Mesenchymal stem cell (in vitro differentiated cells and primary cell): Measurements from ENCODE around the gene ST3GAL4.
A peak's percentile ranks its signal among the peaks of the same experiment; 100 is the strongest.
"Not testable (repeated sequence)": the region's sequence is repeated elsewhere in the genome, so short reads cannot be mapped to it uniquely, and the experiment has no call there.

Source experiments
- DNase-seq: peaks from one replicate; pipeline ENCODE4 v3.0.0-alpha.2; 2013
- H2AFZ ChIP-seq: one replicate; pipeline ENCODE4 v1.6.1; 2013; ENCODE audit warnings: low read depth, mild to moderate bottlenecking, control low read depth, inconsistent platforms, low read length, moderate library complexity
- H2AK5ac ChIP-seq: 2 replicates; pipeline ENCODE4 v1.6.1; 2013; ENCODE audit warnings: low read length, moderate library complexity, mild to moderate bottlenecking, inconsistent platforms; ENCODE audit not compliant: severe bottlenecking
- H2BK120ac ChIP-seq: one replicate; pipeline ENCODE4 v1.6.1; 2013; ENCODE audit warnings: low read depth, mild to moderate bottlenecking, inconsistent platforms, low read length, moderate library complexity
- H2BK12ac ChIP-seq, 2 experiments: one replicate each; pipeline ENCODE4 v1.6.1; 2013; ENCODE audit warnings: inconsistent platforms in 2 of 2, low read length in 2 of 2, mild to moderate bottlenecking in 2 of 2, moderate library complexity in 2 of 2, control low read depth in 1 of 2
- H2BK15ac ChIP-seq: one replicate; pipeline ENCODE4 v1.6.1; 2013; ENCODE audit warnings: mild to moderate bottlenecking, low read depth, inconsistent platforms; ENCODE audit not compliant: poor library complexity, severe bottlenecking
- H2BK5ac ChIP-seq: 2 replicates; pipeline ENCODE4 v1.6.1; 2013; ENCODE audit warnings: low read depth, mild to moderate bottlenecking, low read length, control low read depth, inconsistent platforms; ENCODE audit not compliant: poor library complexity, severe bottlenecking
- H3K14ac ChIP-seq, 2 experiments: one replicate each; pipeline ENCODE4 v1.6.1; 2013; ENCODE audit warnings: inconsistent platforms in 2 of 2, low read length in 2 of 2, control low read depth in 1 of 2, mild to moderate bottlenecking in 1 of 2, moderate library complexity in 1 of 2
- H3K18ac ChIP-seq, 2 experiments: one replicate each; pipeline ENCODE4 v1.6.1; 2013; ENCODE audit warnings: inconsistent platforms in 2 of 2, low read length in 2 of 2, control low read depth in 1 of 2, low read depth in 1 of 2, mild to moderate bottlenecking in 1 of 2
- H3K23ac ChIP-seq, 2 experiments: one replicate each; pipeline ENCODE4 v1.6.1; 2013; ENCODE audit warnings: inconsistent platforms in 2 of 2, low read length in 2 of 2, mild to moderate bottlenecking in 2 of 2, moderate library complexity in 2 of 2, control low read depth in 1 of 2
- H3K27ac ChIP-seq: 2 replicates; pipeline ENCODE4 v1.5.1; 2013; ENCODE audit warnings: mild to moderate bottlenecking, moderate library complexity, low read length, control low read depth, inconsistent platforms; ENCODE audit not compliant: poor library complexity, severe bottlenecking
- H3K27me3 ChIP-seq, 2 experiments: 2 replicates each; pipeline versions ENCODE4 v1.6.1 to v1.7.0; 2013; ENCODE audit warnings: low read length in 2 of 2, mild to moderate bottlenecking in 2 of 2, moderate library complexity in 2 of 2, control low read depth in 1 of 2, inconsistent platforms in 1 of 2; ENCODE audit not compliant: control insufficient read depth in 1 of 2, insufficient read depth in 1 of 2
- H3K36me3 ChIP-seq, 2 experiments: 2 replicates each; pipeline versions ENCODE4 v1.6.1 to v1.7.0; 2013; ENCODE audit warnings: low read length in 2 of 2, control low read depth in 1 of 2, inconsistent platforms in 1 of 2, low read depth in 1 of 2, mild to moderate bottlenecking in 1 of 2; ENCODE audit not compliant: insufficient read depth in 2 of 2, control insufficient read depth in 1 of 2
- H3K4ac ChIP-seq, 2 experiments: one replicate each; pipeline ENCODE4 v1.6.1; 2013; ENCODE audit warnings: inconsistent platforms in 2 of 2, low read length in 2 of 2, mild to moderate bottlenecking in 2 of 2, moderate library complexity in 2 of 2, control low read depth in 1 of 2, low read depth in 1 of 2
- H3K4me1 ChIP-seq: 2 replicates; pipeline ENCODE4 v1.6.1; 2013; ENCODE audit warnings: low read depth, low read length, control low read depth; ENCODE audit not compliant: control insufficient read depth, insufficient read depth
- H3K4me2 ChIP-seq: 2 replicates; pipeline ENCODE4 v1.6.1; 2013; ENCODE audit warnings: low read length, mild to moderate bottlenecking, inconsistent platforms; ENCODE audit not compliant: poor library complexity, severe bottlenecking
- H3K4me3 ChIP-seq, 2 experiments: 2 replicates each; pipeline versions ENCODE4 v1.5.1 to v1.7.0; 2013; ENCODE audit warnings: low read length in 2 of 2, mild to moderate bottlenecking in 2 of 2, control low read depth in 1 of 2, low read depth in 1 of 2; ENCODE audit not compliant: insufficient read depth in 1 of 2
- H3K79me1 ChIP-seq: replicated peaks from 2 replicates; pipeline ENCODE4 v1.6.1; 2013; ENCODE audit warnings: mild to moderate bottlenecking, control low read depth, low read length, inconsistent platforms; ENCODE audit not compliant: poor library complexity, severe bottlenecking
- H3K9ac ChIP-seq: 2 replicates; pipeline ENCODE4 v1.7.0; 2013; ENCODE audit warnings: mild to moderate bottlenecking, low read length, moderate library complexity
- H3K9me3 ChIP-seq: 2 replicates; pipeline ENCODE4 v1.7.0; 2013; ENCODE audit warnings: mild to moderate bottlenecking, low read length; ENCODE audit not compliant: control insufficient read depth
- H4K8ac ChIP-seq: one replicate; pipeline ENCODE4 v1.6.1; 2013; ENCODE audit warnings: inconsistent platforms, mild to moderate bottlenecking, low read length, moderate library complexity
- H4K91ac ChIP-seq: one replicate; pipeline ENCODE4 v1.6.1; 2013; ENCODE audit warnings: mild to moderate bottlenecking, low read length, inconsistent platforms
- WGBS: methylation state at CpG from one replicate; pipeline ENCODE4 v1.1.7; 2013; ENCODE audit warnings: mixed read lengths; 5-methylcytosine and 5-hydroxymethylcytosine counted together

The ST3GAL4 gene

DNA sequence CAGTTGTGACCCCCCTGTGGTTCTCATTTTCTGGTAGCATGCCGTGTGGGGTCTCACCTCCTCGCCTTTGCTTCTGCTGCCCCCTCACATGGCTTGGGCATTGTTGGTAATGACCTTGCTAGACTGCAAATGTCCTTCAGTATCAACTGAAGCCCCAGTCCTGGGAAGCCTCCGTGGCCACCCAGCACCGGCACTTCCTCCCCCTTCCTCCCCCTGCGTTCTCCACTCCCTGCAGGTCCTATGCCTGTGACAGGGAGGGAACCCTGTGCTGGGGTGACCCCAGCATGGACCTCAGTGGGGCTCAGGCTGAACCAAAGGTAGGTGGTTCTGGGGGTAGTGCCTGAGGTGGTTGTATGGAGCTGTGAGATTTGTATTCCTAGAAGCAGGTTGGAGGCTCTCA, 5.9 kb downstream of the ST3GAL4 start:
- H3K4me2 ChIP-seq: no peak overlapping the region
- 100% methylated on average over 5 of the region's 5 CpGs for WGBS

DNA sequence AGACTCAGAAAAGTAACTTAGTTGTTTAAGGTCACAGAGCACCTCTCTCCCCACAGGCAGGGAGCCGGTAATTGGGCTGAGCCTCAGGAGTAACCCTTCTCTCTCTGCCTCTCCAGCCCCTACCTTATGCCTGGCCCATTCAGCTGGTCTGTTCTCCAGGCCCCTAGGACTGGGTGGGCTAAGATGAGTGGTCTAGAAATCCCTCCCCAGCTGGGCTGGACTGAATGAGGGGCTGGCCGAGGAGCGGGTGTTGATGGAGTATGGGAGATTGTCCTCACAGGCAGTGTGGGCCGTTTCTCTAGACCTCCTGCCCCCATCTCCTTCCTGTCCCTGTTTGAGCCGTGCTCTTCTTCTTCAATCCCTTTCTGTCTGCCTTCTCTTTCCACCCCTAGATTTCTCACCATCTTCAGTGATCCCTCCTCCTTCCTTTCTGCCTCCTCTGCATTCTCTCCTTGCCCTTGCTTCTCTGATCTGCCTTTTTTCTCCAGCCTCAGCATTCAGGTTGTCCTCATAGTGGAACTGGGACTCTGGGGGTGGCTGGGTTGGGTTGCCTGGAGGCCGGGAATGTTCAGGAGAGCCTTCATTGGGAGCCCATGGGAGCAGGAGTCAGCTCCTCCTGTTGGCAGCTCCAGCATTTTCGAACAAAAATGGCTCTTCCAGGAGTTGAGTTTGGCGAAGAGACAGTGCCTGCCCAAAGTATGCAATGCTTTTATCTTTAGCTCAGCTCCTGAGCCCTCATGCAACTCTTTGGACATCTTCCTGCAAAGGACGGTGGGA, 7.6 kb downstream of the ST3GAL4 start:
- Histone ChIP-seq H3K27me3 (no peaks in the 10 kb centered on the region), H2AFZ (no peak overlapping the region), H4K8ac (no peak overlapping the region), H2BK5ac (no peak overlapping the region), H3K79me1 (peaks cover 49% of the 10 kb centered on the region), H3K27ac (no peak overlapping the region), H3K18ac (no peak overlapping the region), H3K9ac (peak overlapping the region; percentile 2), H3K36me3 (peaks cover 0 to 4% of the 10 kb centered on the region in 2 experiments), H2BK15ac (no peak overlapping the region), H2AK5ac (no peak overlapping the region), H2BK12ac (no peak overlapping the region), H2BK120ac (no peak overlapping the region), H3K23ac (no peak overlapping the region), H3K4ac (no peak overlapping the region), H3K9me3 (no peaks in the 10 kb centered on the region), H3K4me1 (peaks cover 5% of the 10 kb centered on the region), H3K4me2 (no peak overlapping the region), H4K91ac (no peak overlapping the region), H3K14ac (no peak overlapping the region), H3K4me3 (no peak overlapping the region)
- 95% methylated on average over 8 of the region's 9 CpGs for WGBS
- DNase-seq: no peak

More for the DNA sequence above, 5.9 kb downstream of the ST3GAL4 start:
- Histone ChIP-seq H2BK15ac (no peak overlapping the region), H4K91ac (peak overlapping the region; percentile 59), H3K4ac (no peak overlapping the region), H3K79me1 (peaks cover 51% of the 10 kb centered on the region), H4K8ac (no peak overlapping the region), H2BK5ac (no peak overlapping the region), H3K23ac (no peak overlapping the region), H2BK12ac (no peak overlapping the region), H2BK120ac (no peak overlapping the region), H2AK5ac (no peak overlapping the region), H3K9me3 (no peaks in the 10 kb centered on the region), H3K27me3 (no peaks in the 10 kb centered on the region), H3K18ac (no peak overlapping the region), H3K27ac (no peak overlapping the region), H3K9ac (no peak overlapping the region), H3K4me3 (no peak overlapping the region), H3K4me1 (peaks cover 10% of the 10 kb centered on the region), H3K14ac (peak overlapping the region in 1 of 2 experiments; percentile 29), H2AFZ (no peak overlapping the region), H3K36me3 (peaks cover 0 to 4% of the 10 kb centered on the region in 2 experiments)
- no peak for DNase-seq

GRCh38 chr11:126363706-126364248, 8.3 kb downstream of the ST3GAL4 start:
- Histone ChIP-seq H3K23ac (no peak overlapping the region), H2BK120ac (no peak overlapping the region), H3K79me1 (peaks cover 44% of the 10 kb centered on the region), H3K14ac (no peak overlapping the region), H4K91ac (peak overlapping the region; percentile 12), H3K4me3 (no peak overlapping the region), H3K27ac (no peak overlapping the region), H2AK5ac (no peak overlapping the region), H3K4me1 (peaks cover 6% of the 10 kb centered on the region), H3K4me2 (no peak overlapping the region), H3K4ac (peak overlapping the region in 1 of 2 experiments; percentile 6), H2AFZ (no peak overlapping the region), H4K8ac (no peak overlapping the region), H3K36me3 (peaks cover 0 to 4% of the 10 kb centered on the region in 2 experiments), H3K9me3 (no peaks in the 10 kb centered on the region), H2BK5ac (no peak overlapping the region), H3K27me3 (no peaks in the 10 kb centered on the region), H2BK15ac (peak overlapping the region; percentile 66), H2BK12ac (no peak overlapping the region), H3K9ac (no peak overlapping the region), H3K18ac (no peak overlapping the region)
- 98% methylated on average over 8 of the region's 10 CpGs for WGBS
- no peak for DNase-seq

DNA sequence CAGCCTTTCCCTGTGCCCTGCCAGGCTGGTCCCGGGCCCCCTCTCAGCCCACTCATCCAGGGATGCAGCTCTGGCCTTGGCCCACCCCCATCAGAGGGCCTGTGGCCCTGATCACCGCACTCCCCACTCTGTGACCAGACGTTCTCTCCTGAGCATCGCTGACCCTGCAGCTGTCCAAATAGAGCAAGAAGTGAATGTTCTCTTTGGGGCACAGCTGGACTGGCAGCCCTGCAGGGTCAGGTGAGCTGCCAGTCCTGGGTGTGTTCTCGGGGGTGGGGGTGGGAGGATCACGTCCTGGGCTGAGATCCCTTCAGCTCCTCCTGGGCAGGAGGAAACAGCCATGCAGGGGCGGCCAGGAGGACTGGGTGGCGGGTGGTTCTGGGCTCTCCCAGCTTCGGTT, 9.2 kb downstream of the ST3GAL4 start:
- H4K91ac ChIP-seq, H3K27ac ChIP-seq, H3K27me3 ChIP-seq, H2AK5ac ChIP-seq, H3K18ac ChIP-seq, H4K8ac ChIP-seq, H3K9me3 ChIP-seq, H3K14ac ChIP-seq, H3K23ac ChIP-seq, H2BK12ac ChIP-seq, H2BK15ac ChIP-seq, H2AFZ ChIP-seq, H3K4me2 ChIP-seq, H3K4me3 ChIP-seq, H2BK120ac ChIP-seq, H3K4me1 ChIP-seq, H3K9ac ChIP-seq, DNase-seq, H2BK5ac ChIP-seq, H3K4ac ChIP-seq, H3K36me3 ChIP-seq: not testable (repeated sequence)
- WGBS: 91% methylated on average over 1 of the region's 9 CpGs
- peaks cover 40% of the 10 kb centered on the region for H3K79me1 ChIP-seq
